Tibial artery (tissue), 4 donors: ENCODE data around the gene NCEH1.

Source experiments
- DNase-seq, 2 donors: peaks; one replicate each; pipeline ENCODE4 v3.0.0-alpha.2; 2019
- H3K27ac ChIP-seq, 2 donors: fragments of 200-600 bp; sonication (generic) in 1 of 2; 1 replicate in 1 of 2; 2 replicates in 1 of 2; pipeline ENCODE4 v1.5.1; 2018 to 2019; ENCODE audit warnings: mild to moderate bottlenecking in 1 of 2
- H3K27me3 ChIP-seq, 2 donors: fragments of 200-600 bp; sonication (generic) in 1 of 2; one replicate each; pipeline versions ENCODE4 v1.5.1 to v1.6.0; 2016 to 2019
- H3K36me3 ChIP-seq, 3 donors: fragments of 200-600 bp; sonication (generic) in 2 of 3; one replicate each; pipeline ENCODE4 v1.5.1; 2016 to 2019; ENCODE audit warnings: mild to moderate bottlenecking in 2 of 3
- H3K4me1 ChIP-seq, 4 donors: fragments of 200-600 bp; sonication (generic) in 2 of 4; 1 replicate in 3 of 4; 2 replicates in 1 of 4; pipeline ENCODE4 v1.5.1; 2016 to 2019
- H3K4me3 ChIP-seq, 2 donors: fragments of 200-600 bp; sonication (generic) in 1 of 2; 1 replicate in 1 of 2; 2 replicates in 1 of 2; pipeline ENCODE4 v1.5.1; 2018 to 2019; ENCODE audit warnings: mild to moderate bottlenecking in 2 of 2
- H3K9me3 ChIP-seq, 3 donors: fragments of 200-600 bp; sonication (generic) in 1 of 3; one replicate each; pipeline ENCODE4 v1.5.1; 2016 to 2019
- intact Hi-C: fragments of 100-400 bp; cut with DNase I; formaldehyde crosslinking; loops from one replicate; pipeline ENCODE4 v1.15.0; 2023; ENCODE audit warnings: low total_unique reads
- TF ChIP-seq, protein P1 (sequence below), 2 experiments: fragments of 200-600 bp in 1 of 2; fragments of 450-650 bp in 1 of 2; IDR thresholded peaks; one replicate each; pipeline ENCODE4 v1.5.1; 2017 to 2019; ENCODE audit warnings: antibody characterized with exemption in 2 of 2, mild to moderate bottlenecking in 1 of 2, moderate library complexity in 1 of 2

Gene NCEH1

DNA sequence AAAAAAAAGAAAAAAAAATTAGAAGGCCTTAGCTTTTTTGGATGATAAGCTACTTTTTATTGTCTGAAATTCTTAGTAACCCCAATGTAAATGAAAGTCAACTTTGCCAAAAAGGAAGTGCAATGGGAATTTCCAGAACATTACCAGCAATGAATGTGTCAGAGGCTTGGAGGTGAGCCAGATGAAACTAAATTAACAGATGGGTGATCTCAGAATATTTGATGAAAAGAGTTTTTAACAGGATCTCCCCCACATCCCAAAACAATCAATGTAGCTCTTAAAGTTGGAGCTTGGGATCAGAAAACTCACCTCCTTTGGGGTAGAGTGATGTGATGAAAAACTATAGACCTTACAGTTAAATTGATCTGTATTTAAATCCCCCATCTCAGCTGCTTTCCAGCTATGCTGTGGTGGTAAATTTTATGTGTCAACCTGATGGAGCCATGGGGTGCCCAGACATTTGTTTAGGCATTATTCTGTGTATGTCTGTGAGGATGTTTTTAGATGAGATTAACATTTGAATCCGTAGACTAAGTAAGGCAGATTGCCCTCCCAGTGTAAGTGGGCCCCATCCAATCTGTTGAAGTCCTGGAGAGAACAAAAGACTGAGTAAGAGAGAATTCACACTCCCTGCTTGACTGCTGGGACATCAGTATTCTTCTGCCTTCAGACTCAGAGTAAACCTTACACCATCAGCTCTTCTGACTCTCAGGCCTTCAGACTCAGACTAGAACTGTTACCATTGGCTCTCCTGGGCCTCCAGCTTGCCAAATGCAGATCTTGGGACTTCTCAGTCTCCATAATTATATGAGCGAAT, 103.4 kb downstream of the NCEH1 start:
- peak overlapping the region; percentile 24 to 32 for H3K27ac ChIP-seq
- no peak for DNase-seq
- intact Hi-C loops: no loop called here
- TF ChIP-seq, protein P1, sequence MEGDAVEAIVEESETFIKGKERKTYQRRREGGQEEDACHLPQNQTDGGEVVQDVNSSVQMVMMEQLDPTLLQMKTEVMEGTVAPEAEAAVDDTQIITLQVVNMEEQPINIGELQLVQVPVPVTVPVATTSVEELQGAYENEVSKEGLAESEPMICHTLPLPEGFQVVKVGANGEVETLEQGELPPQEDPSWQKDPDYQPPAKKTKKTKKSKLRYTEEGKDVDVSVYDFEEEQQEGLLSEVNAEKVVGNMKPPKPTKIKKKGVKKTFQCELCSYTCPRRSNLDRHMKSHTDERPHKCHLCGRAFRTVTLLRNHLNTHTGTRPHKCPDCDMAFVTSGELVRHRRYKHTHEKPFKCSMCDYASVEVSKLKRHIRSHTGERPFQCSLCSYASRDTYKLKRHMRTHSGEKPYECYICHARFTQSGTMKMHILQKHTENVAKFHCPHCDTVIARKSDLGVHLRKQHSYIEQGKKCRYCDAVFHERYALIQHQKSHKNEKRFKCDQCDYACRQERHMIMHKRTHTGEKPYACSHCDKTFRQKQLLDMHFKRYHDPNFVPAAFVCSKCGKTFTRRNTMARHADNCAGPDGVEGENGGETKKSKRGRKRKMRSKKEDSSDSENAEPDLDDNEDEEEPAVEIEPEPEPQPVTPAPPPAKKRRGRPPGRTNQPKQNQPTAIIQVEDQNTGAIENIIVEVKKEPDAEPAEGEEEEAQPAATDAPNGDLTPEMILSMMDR (IDR thresholded peaks at IDR 0.05): no peak
- H3K27me3 ChIP-seq: no peaks in the 10 kb centered on the region
- H3K36me3 ChIP-seq: no peaks in the 10 kb centered on the region
- H3K4me1 ChIP-seq: peaks cover 0 to 10% (median 4%) of the 10 kb centered on the region in 4 donors
- H3K9me3 ChIP-seq: no peaks in the 10 kb centered on the region
- no peak overlapping the region for H3K4me3 ChIP-seq

DNA sequence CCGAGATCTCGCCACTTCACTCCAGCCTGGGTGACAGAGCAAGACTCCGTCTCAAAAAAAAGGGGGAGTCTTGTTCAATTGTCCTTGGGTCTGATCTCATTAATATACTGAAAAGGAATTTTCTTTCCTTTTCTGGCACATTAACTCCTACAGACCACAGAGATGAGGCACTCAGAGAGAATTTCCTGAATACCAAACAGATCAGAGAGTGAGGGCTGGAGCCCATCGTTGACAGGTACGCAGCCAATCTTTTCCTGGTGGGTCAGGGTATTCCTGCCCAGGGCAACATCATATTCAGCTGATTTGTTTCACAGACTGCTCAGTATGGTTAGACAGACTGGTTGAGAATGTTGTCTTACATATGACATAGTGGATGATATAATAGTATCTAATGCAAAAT, 104.8 kb downstream of the NCEH1 start:
- Histone ChIP-seq H3K4me3 (no peak overlapping the region), H3K27me3 (no peaks in the 10 kb centered on the region), H3K4me1 (peaks cover 0 to 10% (median 4%) of the 10 kb centered on the region in 4 donors), H3K36me3 (no peaks in the 10 kb centered on the region), H3K27ac (no peak overlapping the region), H3K9me3 (no peaks in the 10 kb centered on the region)
- no peak for DNase-seq
- intact Hi-C loops: no loop called here
- TF ChIP-seq, protein P1 (IDR thresholded peaks at IDR 0.05): no peak

DNA sequence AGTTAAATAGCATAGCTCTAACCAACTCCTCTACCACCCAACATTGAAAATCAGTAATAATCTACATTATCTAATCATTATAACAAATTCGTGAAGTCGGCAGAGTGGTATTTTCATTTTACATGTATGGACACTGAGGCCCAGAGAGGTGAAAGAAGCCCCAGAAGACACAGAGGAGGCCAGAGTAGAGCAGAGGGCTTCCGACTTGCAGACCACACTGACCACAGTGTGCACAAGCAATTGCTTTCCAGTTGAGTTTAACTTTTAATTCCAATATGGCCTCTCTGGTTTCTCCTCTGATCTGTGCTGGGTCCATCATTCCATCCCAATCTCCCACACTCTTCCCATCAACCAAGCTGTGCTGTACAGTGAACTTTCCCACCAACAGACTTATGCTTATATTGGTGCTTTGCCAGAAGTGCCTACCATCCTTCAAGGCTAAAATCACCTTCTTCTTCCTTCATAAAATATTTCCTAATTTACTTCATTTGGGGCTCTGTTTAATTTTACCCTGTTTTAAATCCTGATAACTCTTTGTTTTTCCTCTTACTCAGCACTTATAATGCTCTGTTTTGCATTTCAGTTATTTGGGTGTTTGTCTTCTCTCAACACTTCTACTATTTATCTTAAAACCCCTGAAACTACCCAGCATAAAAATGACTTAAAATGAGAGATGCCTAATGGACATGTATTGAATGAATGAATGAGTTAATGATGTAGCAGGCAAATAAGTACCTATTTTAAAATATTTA, 105.8 kb downstream of the NCEH1 start:
- no peak for DNase-seq
- H3K9me3 ChIP-seq: no peaks in the 10 kb centered on the region
- TF ChIP-seq, protein P1 (IDR thresholded peaks at IDR 0.05): no peak
- H3K27ac ChIP-seq: no peak overlapping the region
- intact Hi-C loops: no loop called here
- H3K36me3 ChIP-seq: no peaks in the 10 kb centered on the region
- H3K4me1 ChIP-seq: peaks cover 0 to 10% (median 4%) of the 10 kb centered on the region in 4 donors
- H3K27me3 ChIP-seq: no peaks in the 10 kb centered on the region
- H3K4me3 ChIP-seq: no peak overlapping the region

DNA sequence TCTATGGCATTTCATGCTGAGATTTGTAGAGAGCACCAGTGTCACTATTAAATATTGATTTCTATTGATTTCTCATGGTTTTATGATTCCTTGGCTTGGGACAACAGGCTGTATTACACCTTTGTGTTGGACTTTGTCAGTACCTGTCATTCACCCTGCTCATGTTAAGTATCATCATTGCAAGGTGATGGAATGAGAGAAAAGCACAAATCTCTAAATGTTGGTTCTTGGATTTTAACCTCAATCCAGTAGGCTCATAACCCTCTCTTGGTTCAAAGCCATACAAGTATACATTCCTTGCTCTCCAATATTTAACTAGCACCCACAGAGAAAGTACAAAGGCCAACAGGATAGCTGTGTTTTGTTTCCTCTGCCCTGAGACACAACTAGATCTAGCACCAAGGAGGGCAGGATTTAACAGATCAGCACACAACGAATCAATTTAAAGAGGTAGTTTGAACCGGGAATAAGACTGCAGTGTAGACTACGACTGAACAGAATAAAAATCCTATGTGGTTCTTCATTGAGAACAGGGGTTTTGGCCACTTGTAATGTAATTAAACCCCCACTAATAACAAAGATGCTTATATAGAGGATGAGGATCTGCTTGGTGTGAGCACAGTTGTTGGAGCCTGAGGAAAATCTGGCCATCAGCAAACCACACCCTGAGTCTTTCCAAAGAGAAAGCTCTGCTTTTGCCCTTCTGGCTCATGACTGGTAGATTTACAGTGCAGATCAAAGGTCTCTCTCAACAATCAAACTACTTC, 109.6 kb downstream of the NCEH1 start:
- Histone ChIP-seq H3K4me3 (no peak overlapping the region), H3K27ac (no peak overlapping the region), H3K36me3 (no peaks in the 10 kb centered on the region), H3K27me3 (no peaks in the 10 kb centered on the region), H3K4me1 (peaks cover 0 to 3% (median 0%) of the 10 kb centered on the region in 4 donors), H3K9me3 (no peaks in the 10 kb centered on the region)
- no peak for DNase-seq
- TF ChIP-seq, protein P1 (IDR thresholded peaks at IDR 0.05): no peak
- intact Hi-C loops: no loop called here

DNA sequence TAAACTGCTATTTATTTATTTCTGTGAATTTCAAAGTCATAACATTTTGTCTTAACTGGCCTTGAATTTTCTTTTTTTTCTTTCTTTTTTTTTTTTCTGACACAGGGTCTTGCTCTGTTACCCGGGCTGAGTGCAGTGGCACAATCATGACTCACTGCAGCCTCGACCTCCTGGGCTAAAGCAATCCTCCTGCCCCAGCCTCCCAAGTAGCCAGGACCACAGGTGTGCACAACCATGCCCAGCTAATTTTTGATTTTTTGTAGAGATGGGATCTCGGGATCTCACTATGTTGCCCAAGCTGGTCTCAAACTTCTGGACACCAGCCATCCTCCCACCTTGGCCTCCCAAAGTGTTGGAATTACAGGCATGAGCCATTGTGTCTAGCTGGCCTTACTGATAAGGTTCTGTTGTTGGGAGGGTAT, 110.2 kb downstream of the NCEH1 start:
- no peak for DNase-seq
- no peaks in the 10 kb centered on the region for H3K36me3 ChIP-seq
- no peaks in the 10 kb centered on the region for H3K27me3 ChIP-seq
- no peak overlapping the region for H3K4me3 ChIP-seq
- H3K9me3 ChIP-seq: no peaks in the 10 kb centered on the region
- intact Hi-C loops: no loop called here
- no peak overlapping the region for H3K27ac ChIP-seq
- H3K4me1 ChIP-seq: peaks cover 0 to 3% (median 0%) of the 10 kb centered on the region in 4 donors
- TF ChIP-seq, protein P1 (IDR thresholded peaks at IDR 0.05): no peak
